ENCODE data around the gene C1orf105. TPM values are rescaled to one million over a fixed set of nuclear protein-coding genes. Genes with fewer than 3 reads are reported as not detected.

Gene C1orf105
- total RNA-seq, 1 donor from 2014 or later, result not detected

DNA sequence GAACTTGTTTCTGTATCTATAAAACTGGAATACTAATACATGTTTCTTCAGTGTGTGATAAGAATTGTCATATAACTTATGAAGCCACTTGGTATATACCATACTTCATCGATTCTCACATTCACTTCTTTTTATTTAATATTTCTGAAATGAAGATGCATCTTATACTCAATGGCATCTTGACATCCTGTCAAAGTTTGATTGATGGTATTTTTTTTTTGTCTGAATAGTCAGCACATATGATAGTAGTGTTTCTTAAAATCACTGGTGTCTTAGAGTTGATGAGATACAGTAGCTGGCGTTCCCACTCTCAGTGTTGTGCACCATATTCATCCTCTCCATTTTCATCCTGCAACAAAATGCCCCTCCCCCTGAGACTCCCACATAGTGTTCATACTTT is 34.4 kb upstream of the C1orf105 start:
- DNase-seq (ENCODE audit: low spot score), result no peak
- H3K36me3 Mint-ChIP-seq (ENCODE audit: low read depth), result no peaks in the 10 kb centered on the region
- H3K27ac Mint-ChIP-seq, result no peak overlapping the region
- H3K9me3 Mint-ChIP-seq, result no peaks in the 10 kb centered on the region
- no peak overlapping the region for H3K4me3 Mint-ChIP-seq (ENCODE audit: low read depth)
- H3K27me3 Mint-ChIP-seq (ENCODE audit: low read depth), result peaks cover 3% of the 10 kb centered on the region
- peaks cover 14% of the 10 kb centered on the region for H3K4me1 Mint-ChIP-seq (ENCODE audit: low read depth)
- intact Hi-C loops (cut with micrococcal nuclease), result no loop called here

DNA sequence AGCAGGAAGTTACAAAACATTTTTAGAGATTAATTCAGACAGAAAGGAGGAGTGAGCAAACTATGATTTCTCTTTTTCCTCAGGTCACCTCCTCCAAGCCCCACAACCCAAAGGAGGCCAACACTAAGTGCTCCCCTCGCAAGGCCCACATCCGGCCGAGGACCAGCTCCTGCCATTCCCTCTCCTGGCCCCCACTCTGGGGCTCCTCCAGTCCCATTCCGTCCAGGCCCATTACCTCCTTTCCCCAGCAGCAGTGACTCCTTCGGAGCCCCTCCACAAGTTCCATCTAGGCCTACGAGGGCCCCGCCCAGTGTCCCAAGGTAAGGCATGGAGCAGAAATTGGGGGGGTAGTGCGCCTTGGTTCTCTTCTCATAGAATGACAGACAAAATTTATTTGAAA is 32.0 kb upstream of the C1orf105 start:
- Mint-ChIP-seq H3K27ac (no peak overlapping the region), H3K4me1 (ENCODE audit: low read depth) (peaks cover 15% of the 10 kb centered on the region), H3K36me3 (ENCODE audit: low read depth) (no peaks in the 10 kb centered on the region), H3K4me3 (ENCODE audit: low read depth) (no peak overlapping the region), H3K9me3 (no peaks in the 10 kb centered on the region), H3K27me3 (ENCODE audit: low read depth) (peaks cover 3% of the 10 kb centered on the region)
- intact Hi-C loops (cut with micrococcal nuclease), result no loop called here
- DNase-seq (ENCODE audit: low spot score), result no peak

GRCh38 chr1:172390301-172390682 is 30.2 kb upstream of the C1orf105 start:
- no peak for DNase-seq (ENCODE audit: low spot score)
- Mint-ChIP-seq H3K4me1 (ENCODE audit: low read depth) (peaks cover 30% of the 10 kb centered on the region), H3K9me3 (no peaks in the 10 kb centered on the region), H3K36me3 (ENCODE audit: low read depth) (no peaks in the 10 kb centered on the region), H3K4me3 (ENCODE audit: low read depth) (no peak overlapping the region), H3K27me3 (ENCODE audit: low read depth) (peaks cover 3% of the 10 kb centered on the region), H3K27ac (no peak overlapping the region)
- intact Hi-C loops (cut with micrococcal nuclease), result no loop called here

- H3K27me3 Mint-ChIP-seq (ENCODE audit: low read depth), result peaks cover 3% of the 10 kb centered on the region
These were observed 29.6 kb upstream of the C1orf105 start for GRCh38 chr1:172390683-172391551.

DNA sequence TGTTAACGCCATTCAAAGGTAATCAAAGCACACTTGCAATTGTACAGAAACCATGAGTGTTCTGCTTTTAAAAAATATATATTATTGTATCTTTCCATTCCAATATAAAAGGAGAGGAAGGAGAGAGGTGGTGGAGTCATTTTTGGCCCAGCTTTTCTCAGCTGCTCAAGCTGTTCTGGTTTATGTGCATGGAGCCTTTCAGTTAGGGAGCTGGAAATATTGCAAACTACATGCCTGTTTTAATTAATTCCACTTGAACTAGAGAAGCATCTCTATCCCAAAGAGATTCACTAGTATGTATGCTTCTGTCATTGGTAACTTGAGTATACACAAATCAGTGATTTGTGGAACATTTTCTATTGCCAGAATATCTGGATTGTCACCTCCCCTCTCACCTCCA is 28.5 kb upstream of the C1orf105 start:
- no peak overlapping the region for H3K27ac Mint-ChIP-seq
- H3K27me3 Mint-ChIP-seq (ENCODE audit: low read depth), result peaks cover 3% of the 10 kb centered on the region
- peaks cover 31% of the 10 kb centered on the region for H3K4me1 Mint-ChIP-seq (ENCODE audit: low read depth)
- DNase-seq (ENCODE audit: low spot score), result no peak
- H3K4me3 Mint-ChIP-seq (ENCODE audit: low read depth), result no peak overlapping the region
- intact Hi-C loops (cut with micrococcal nuclease), result no loop called here
- no peaks in the 10 kb centered on the region for H3K36me3 Mint-ChIP-seq (ENCODE audit: low read depth)
- H3K9me3 Mint-ChIP-seq, result no peaks in the 10 kb centered on the region

More at GRCh38 chr1:172390683-172391551, 29.6 kb upstream of the C1orf105 start:
- Mint-ChIP-seq H3K27ac (no peak overlapping the region), H3K4me3 (ENCODE audit: low read depth) (no peak overlapping the region), H3K4me1 (ENCODE audit: low read depth) (peaks cover 30% of the 10 kb centered on the region), H3K36me3 (ENCODE audit: low read depth) (no peaks in the 10 kb centered on the region), H3K9me3 (no peaks in the 10 kb centered on the region)
- no peak for DNase-seq (ENCODE audit: low spot score)
- intact Hi-C loops (cut with micrococcal nuclease), result no loop called here

DNA sequence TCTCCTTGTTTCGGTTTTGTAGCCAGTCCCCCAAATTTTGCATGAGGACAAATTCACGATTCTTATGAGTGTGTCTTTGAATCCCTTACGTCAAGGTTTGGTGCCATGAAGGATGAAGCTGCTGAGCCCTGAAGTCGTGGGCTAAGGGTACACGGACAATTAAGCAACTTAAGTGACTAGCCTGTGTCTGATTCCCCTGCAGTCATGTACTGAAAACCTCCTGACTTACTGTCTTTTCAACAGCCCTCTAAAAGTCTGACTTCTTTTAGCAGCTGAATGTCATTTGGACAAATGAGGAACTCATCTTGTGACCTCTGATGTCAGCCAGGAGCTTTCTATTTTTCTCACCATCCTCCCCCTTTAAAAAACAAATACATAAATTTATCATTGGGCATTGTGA is 27.1 kb upstream of the C1orf105 start:
- no peak overlapping the region for H3K4me3 Mint-ChIP-seq (ENCODE audit: low read depth)
- no peaks in the 10 kb centered on the region for H3K36me3 Mint-ChIP-seq (ENCODE audit: low read depth)
- no peaks in the 10 kb centered on the region for H3K9me3 Mint-ChIP-seq
- H3K27ac Mint-ChIP-seq, result no peak overlapping the region
- intact Hi-C loops (cut with micrococcal nuclease), result no loop called here
- no peak for DNase-seq (ENCODE audit: low spot score)
- peaks cover 40% of the 10 kb centered on the region for H3K4me1 Mint-ChIP-seq (ENCODE audit: low read depth)
- peaks cover 3% of the 10 kb centered on the region for H3K27me3 Mint-ChIP-seq (ENCODE audit: low read depth)

DNA sequence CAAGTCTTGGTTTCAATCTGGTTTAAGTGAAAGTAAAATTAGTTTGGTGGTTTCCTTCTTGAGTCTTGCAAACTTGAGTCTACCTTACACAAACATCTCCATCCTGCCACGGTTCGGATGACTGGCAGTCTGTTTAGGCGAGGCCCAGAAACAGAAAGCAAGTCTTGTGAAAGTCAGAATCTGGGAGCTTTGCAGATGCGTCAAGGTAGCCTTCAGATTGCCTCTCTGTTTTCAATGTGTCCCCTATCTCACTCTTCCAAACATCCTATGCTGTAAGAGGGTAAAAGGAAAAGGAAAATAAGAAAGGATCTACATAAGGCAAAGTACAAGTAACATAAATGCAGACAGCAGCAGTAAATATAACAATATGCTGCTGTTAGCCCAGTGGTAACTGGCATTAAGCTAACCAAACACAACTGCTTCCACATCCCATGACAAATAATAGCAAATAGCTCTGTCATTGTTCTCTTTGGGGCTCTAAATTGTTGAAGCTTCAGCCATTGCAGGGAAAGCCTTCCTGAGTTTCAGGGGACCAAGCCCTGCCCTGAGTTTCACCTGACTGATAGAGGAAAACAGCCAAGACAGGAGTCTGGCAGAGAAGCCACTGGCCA is 26.2 kb upstream of the C1orf105 start:
- Mint-ChIP-seq H3K4me1 (ENCODE audit: low read depth) (peaks cover 49% of the 10 kb centered on the region), H3K36me3 (ENCODE audit: low read depth) (no peaks in the 10 kb centered on the region), H3K27ac (peak overlapping the region; percentile 61), H3K9me3 (no peaks in the 10 kb centered on the region), H3K4me3 (ENCODE audit: low read depth) (peak overlapping the region; percentile 53), H3K27me3 (ENCODE audit: low read depth) (peaks cover 3% of the 10 kb centered on the region)
- intact Hi-C loops (cut with micrococcal nuclease), result loop anchor here (1.0 to 2.0 kb wide), 6 partner anchors 14 to 391 kb away; no protein-coding TSS in a partner anchor
- peak; percentile 71 for DNase-seq (ENCODE audit: low spot score)

- Mint-ChIP-seq H3K27me3 (ENCODE audit: low read depth) (peaks cover 3% of the 10 kb centered on the region), H3K4me1 (ENCODE audit: low read depth) (peaks cover 54% of the 10 kb centered on the region), H3K36me3 (ENCODE audit: low read depth) (no peaks in the 10 kb centered on the region), H3K27ac (peak overlapping the region; percentile 61), H3K4me3 (ENCODE audit: low read depth) (peak overlapping the region; percentile 33), H3K9me3 (no peaks in the 10 kb centered on the region)
- intact Hi-C loops (cut with micrococcal nuclease), result loop anchor here (1.0 to 2.0 kb wide), 6 partner anchors 15 to 392 kb away; no protein-coding TSS in a partner anchor
- DNase-seq (ENCODE audit: low spot score), result no peak
These were observed 25.7 kb upstream of the C1orf105 start for GRCh38 chr1:172394811-172395210.

DNA sequence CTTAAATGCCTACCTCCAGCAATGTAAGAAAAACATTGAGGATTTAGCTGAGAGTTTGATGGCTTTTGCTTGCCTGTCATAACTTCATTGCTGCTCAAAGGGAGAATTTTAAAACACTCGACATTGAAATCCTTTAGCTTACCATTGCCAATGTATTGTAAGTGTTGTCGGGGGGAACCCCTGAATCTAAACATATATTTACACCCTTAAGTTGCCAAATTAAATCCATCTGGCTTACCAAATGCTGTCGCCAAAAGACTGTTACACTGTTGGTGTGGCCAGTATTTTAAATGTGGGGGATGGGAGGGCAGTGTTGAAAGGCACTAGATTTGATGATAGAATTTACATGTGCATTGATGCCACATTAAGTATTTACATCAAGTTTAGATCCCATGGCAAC is 24.9 kb upstream of the C1orf105 start:
- intact Hi-C loops (cut with micrococcal nuclease), result loop anchor here (2.0 kb wide), 3 partner anchors 57 to 393 kb away; no protein-coding TSS in a partner anchor

GRCh38 chr1:172397221-172397620 is 23.3 kb upstream of the C1orf105 start:
- no peaks in the 10 kb centered on the region for H3K27me3 Mint-ChIP-seq (ENCODE audit: low read depth)
- H3K4me1 Mint-ChIP-seq (ENCODE audit: low read depth), result peaks cover 51% of the 10 kb centered on the region

More for the DNA sequence above, 24.9 kb upstream of the C1orf105 start:
- Mint-ChIP-seq H3K4me1 (ENCODE audit: low read depth) (peaks cover 56% of the 10 kb centered on the region), H3K4me3 (ENCODE audit: low read depth) (no peak overlapping the region), H3K27ac (no peak overlapping the region), H3K36me3 (ENCODE audit: low read depth) (no peaks in the 10 kb centered on the region), H3K27me3 (ENCODE audit: low read depth) (no peaks in the 10 kb centered on the region), H3K9me3 (no peaks in the 10 kb centered on the region)
- no peak for DNase-seq (ENCODE audit: low spot score)

GRCh38 chr1:172397633-172398032 is 22.9 kb upstream of the C1orf105 start:
- no peaks in the 10 kb centered on the region for H3K9me3 Mint-ChIP-seq
- H3K36me3 Mint-ChIP-seq (ENCODE audit: low read depth), result no peaks in the 10 kb centered on the region
- H3K27ac Mint-ChIP-seq, result no peak overlapping the region
- no peak for DNase-seq (ENCODE audit: low spot score)
- no peaks in the 10 kb centered on the region for H3K27me3 Mint-ChIP-seq (ENCODE audit: low read depth)
- H3K4me3 Mint-ChIP-seq (ENCODE audit: low read depth), result no peak overlapping the region
- peaks cover 51% of the 10 kb centered on the region for H3K4me1 Mint-ChIP-seq (ENCODE audit: low read depth)
- intact Hi-C loops (cut with micrococcal nuclease), result no loop called here

More at GRCh38 chr1:172397221-172397620, 23.3 kb upstream of the C1orf105 start:
- Mint-ChIP-seq H3K36me3 (ENCODE audit: low read depth) (no peaks in the 10 kb centered on the region), H3K9me3 (no peaks in the 10 kb centered on the region), H3K4me3 (ENCODE audit: low read depth) (no peak overlapping the region), H3K27ac (no peak overlapping the region)
- intact Hi-C loops (cut with micrococcal nuclease), result no loop called here
- no peak for DNase-seq (ENCODE audit: low spot score)

DNA sequence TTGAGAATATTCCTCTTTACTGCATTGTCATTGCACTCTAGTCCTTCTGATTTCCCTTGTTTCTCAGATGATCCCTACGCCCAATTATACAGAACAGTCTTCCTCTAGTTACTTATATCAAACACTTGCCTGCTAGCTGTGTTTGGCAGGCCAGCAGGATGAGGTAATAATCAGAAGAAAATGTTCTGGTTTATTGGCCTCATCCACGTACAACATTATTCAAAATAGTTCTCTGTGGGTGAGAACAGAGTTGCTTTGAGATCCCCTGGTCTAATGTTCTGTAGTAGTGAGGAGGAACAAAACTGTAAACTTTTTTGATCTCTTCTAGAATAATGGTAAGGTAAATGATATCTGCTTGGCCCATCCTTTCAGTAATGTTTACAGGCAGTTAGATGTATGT is 22.3 kb upstream of the C1orf105 start:
- no peak overlapping the region for H3K4me3 Mint-ChIP-seq (ENCODE audit: low read depth)
- no peaks in the 10 kb centered on the region for H3K36me3 Mint-ChIP-seq (ENCODE audit: low read depth)
- intact Hi-C loops (cut with micrococcal nuclease), result no loop called here
- H3K9me3 Mint-ChIP-seq, result no peaks in the 10 kb centered on the region
- no peaks in the 10 kb centered on the region for H3K27me3 Mint-ChIP-seq (ENCODE audit: low read depth)
- H3K27ac Mint-ChIP-seq, result peak overlapping the region; percentile 35
- peaks cover 52% of the 10 kb centered on the region for H3K4me1 Mint-ChIP-seq (ENCODE audit: low read depth)
- DNase-seq (ENCODE audit: low spot score), result no peak
